ENCODE results near the gene MDP1. TPM values are rescaled to one million over a fixed set of nuclear protein-coding genes. Genes with fewer than 3 reads are reported as not detected.

MDP1 gene
- total and polyA plus RNA-seq, 2 of the 8 experiments (the other 6 are each of a cell fraction or from before 2014, with no cell fraction given): 17.7 to 32.2 TPM

GRCh38 chr14:24172261-24172860 is 43.5 kb downstream of the MDP1 start:
- Histone ChIP-seq H3K14ac (ENCODE audit: insufficient read length) (no peak overlapping the region), H3K4me1 (replicated peaks in 1 of 4; ENCODE audit: control insufficient read depth in 3 of 4, insufficient read depth in 4 of 4, low read length in 3 of 4) (peaks cover 0 to 9% (median 7%) of the 10 kb centered on the region in 4 experiments; a peak in 4 of 7 replicates), H3K27me3 (replicated peaks in 1 of 4; ENCODE audit: control insufficient read depth in 3 of 4, extremely low read depth in 1 of 4, insufficient read depth in 3 of 4, low read length in 3 of 4) (no peaks in the 10 kb centered on the region), H3K18ac (ENCODE audit: extremely low read depth, low read length) (peak overlapping the region; percentile 83), H2BK12ac (ENCODE audit: low read depth, low read length) (peak overlapping the region; percentile 29; the same call in 1 of the 2 replicates), H4K91ac (replicated peaks; ENCODE audit: insufficient read length, low read length) (no peak overlapping the region), H3K23me2 (ENCODE audit: low read depth, low read length) (peaks cover 5% of the 10 kb centered on the region; the same call in 1 of the 2 replicates), H2BK120ac (replicated peaks; ENCODE audit: low read depth, low read length) (no peak overlapping the region), H3K4me2 (ENCODE audit: insufficient read depth in 1 of 2, low read depth in 2 of 2, low read length in 2 of 2) (peak overlapping the region; percentile 75 to 96), H3K23ac (ENCODE audit: insufficient read length) (no peak overlapping the region), H3K79me1 (ENCODE audit: low read depth, low read length) (no peaks in the 10 kb centered on the region), H3K27ac (ENCODE audit: low read depth, low read length) (no peak overlapping the region), H3K4ac (replicated peaks; ENCODE audit: insufficient read length, low read depth, low read length) (no peak overlapping the region), H3K79me2 (ENCODE audit: control insufficient read depth in 1 of 2, insufficient read depth in 2 of 2, low read length in 2 of 2) (no peaks in the 10 kb centered on the region), H4K8ac (ENCODE audit: extremely low read depth, insufficient read depth, low read length) (no peak overlapping the region), H3K9me3 (ENCODE audit: insufficient read depth in 2 of 2, low read depth in 1 of 2, low read length in 1 of 2) (no peaks in the 10 kb centered on the region), H4K20me1 (replicated peaks in 1 of 2; ENCODE audit: control insufficient read depth in 1 of 2, insufficient read depth in 2 of 2, low read length in 2 of 2) (peaks cover 0 to 2% of the 10 kb centered on the region in 2 experiments), H3K56ac (replicated peaks; ENCODE audit: insufficient read length, low read depth, low read length) (no peak overlapping the region), H3K36me3 (ENCODE audit: control insufficient read depth in 2 of 4, insufficient read depth in 4 of 4, low read length in 3 of 4) (peaks cover 0 to 4% (median 0%) of the 10 kb centered on the region in 4 experiments; a peak in 2 of 8 replicates), H2BK15ac (ENCODE audit: low read length) (0 out of 2 replicates have a peak overlapping the region, but pooled peaks have one; percentile 46), H3K9ac (replicated peaks in 1 of 4; ENCODE audit: extremely low read depth in 1 of 4, low read depth in 3 of 4, low read length in 3 of 4) (peak overlapping the region; percentile 36 to 65 (median 54); a peak in 6 of 7 replicates), H2BK5ac (ENCODE audit: low read depth, low read length) (0 out of 2 replicates have a peak overlapping the region, but pooled peaks have one; percentile 30), H3K4me3 (ENCODE audit: extremely low read depth in 1 of 4, insufficient read depth in 2 of 4, low read depth in 3 of 4, low read length in 4 of 4) (peak overlapping the region; percentile 62 to 77 (median 71)), H4K5ac (ENCODE audit: insufficient read length, low read depth, low read length) (no peak overlapping the region), H2AK5ac (ENCODE audit: low read depth, low read length) (no peak overlapping the region), H2AFZ (ENCODE audit: low read length) (peak overlapping the region; percentile 47; the same call in 1 of the 2 replicates), H2BK20ac (ENCODE audit: low read length) (no peak overlapping the region)
- DNase-seq (ENCODE audit: low read depth in 1 of 2, low spot score in 2 of 2) (no peak), FAIRE-seq (no peak)
- WGBS, 2 experiments (ENCODE audit: extremely low coverage in 1 of 2, insufficient coverage in 1 of 2, insufficient read length in 1 of 2, insufficient replicate concordance in 2 of 2, low coverage in 1 of 2, low lambda C conversion rate in 2 of 2, missing lambda C conversion rate in 1 of 2): 6% methylated on average over 30 of the region's 30 CpGs; no CpG with 5 or more reads in 1 of the 2 experiments
- TF ChIP-seq BRCA1 (IDR thresholded peaks at IDR 0.05; ENCODE audit: low read depth, low read length) (no peak), E2F6 (IDR thresholded peaks at IDR 0.05) (peak; percentile 2; the same call in 1 of the 2 replicates), KDM4A (IDR thresholded peaks at IDR 0.05; ENCODE audit: low read depth, low read length, severe bottlenecking) (peak; percentile 27), POLR2A (IDR thresholded peaks at IDR 0.05; ENCODE audit: control extremely low read depth in 1 of 2, low read depth in 2 of 2, low read length in 2 of 2) (peak in 1 of 2 experiments; percentile 28; a peak in 1 of 3 replicates), SAP30 (IDR thresholded peaks at IDR 0.05; ENCODE audit: insufficient read depth, insufficient replicate concordance, low read length) (peak; percentile 76), YY1 (IDR thresholded peaks at IDR 0.05; ENCODE audit: low read depth, low read length) (0 out of 2 replicates have a peak, but pooled peaks have one; percentile 8), MAX (IDR thresholded peaks at IDR 0.05) (peak; percentile 68), KDM5A (IDR thresholded peaks at IDR 0.05; ENCODE audit: low read length) (no peak), SIN3A (conservative IDR thresholded peaks at IDR 0.05 in 1 of 2, IDR thresholded peaks at IDR 0.05 in 1 of 2; ENCODE audit: low read depth in 1 of 2, low read length in 2 of 2) (peak in 1 of 2 experiments; percentile 71; a peak in 1 of 4 replicates)
- CTCF ChIA-PET (ENCODE audit: partially characterized antibody): interaction anchor here (1.4 to 1.5 kb wide), 2 partner anchors 10 to 11 kb away, joined by 3 to 4 read pairs; no protein-coding TSS in a partner anchor
- POLR2A ChIA-PET (ENCODE audit: partially characterized antibody): interaction anchor here (0.8 to 10.7 kb wide), 13 partner anchors 8 to 121 kb away, joined by 3 to 158 read pairs (median 6); partner anchors contain the start of genes CARMIL3, EMC9, IPO4 and IRF9

Data from H1 (cell line).